CD4-positive, alpha-beta T cell treated with Interleukin-4 for 4 hours (primary cell): ENCODE results near the gene ADAT1.
"Not testable (repeated sequence)": the region's sequence is repeated elsewhere in the genome, so short reads cannot be mapped to it uniquely, and the experiment has no call there.

Experiments used
- DNase-seq: peaks from one replicate; pipeline ENCODE4 v3.0.0-alpha.2; 2020

The ADAT1 gene

GRCh38 chr16:75620326-75621169, 2.5 kb downstream of the ADAT1 start:
- DNase-seq, result peak; percentile 84

DNA sequence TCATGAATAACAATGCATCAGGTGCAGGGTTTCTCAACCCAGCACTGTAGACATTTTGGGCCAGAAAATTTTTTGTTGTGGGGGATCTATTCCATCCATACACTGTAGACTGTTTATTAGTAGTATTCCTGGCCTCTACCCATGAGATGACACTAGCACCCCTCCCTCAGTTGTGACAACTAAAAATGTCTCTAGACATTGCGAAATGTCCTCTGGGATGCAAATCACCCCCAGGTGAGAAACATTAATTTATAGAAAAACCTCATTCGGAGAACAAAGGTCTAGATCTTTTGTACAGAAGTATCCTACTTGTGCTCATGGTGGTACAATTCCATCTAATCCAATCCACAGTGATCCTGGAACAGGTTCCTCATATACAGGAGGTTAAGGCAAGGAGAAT, 4.3 kb downstream of the ADAT1 start:
- no peak for DNase-seq

DNA sequence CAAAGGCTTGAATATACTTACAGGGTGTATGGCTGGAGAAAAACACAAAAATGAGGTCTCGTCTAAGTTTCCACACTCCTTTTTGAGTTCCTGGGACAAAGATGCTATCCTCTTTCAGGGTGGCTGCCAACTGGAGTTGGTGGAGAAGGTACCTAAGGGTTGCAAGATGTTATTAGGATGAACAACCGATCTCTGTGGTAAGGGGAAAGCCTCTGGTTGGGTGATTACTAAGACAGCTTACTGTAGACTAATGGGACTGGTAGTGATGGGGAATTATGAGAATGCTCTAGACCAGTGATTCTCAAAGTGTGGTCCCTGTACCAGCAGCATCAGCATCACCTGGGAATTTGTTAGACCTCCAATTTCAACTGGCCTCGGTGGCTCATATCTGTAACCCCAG, 6.0 kb downstream of the ADAT1 start:
- no peak for DNase-seq

- DNase-seq, result peak; percentile 52
Measured at GRCh38 chr16:75616521-75617010, 6.5 kb downstream of the ADAT1 start.

- DNase-seq, result no peak
Measured at GRCh38 chr16:75615619-75616018, 7.5 kb downstream of the ADAT1 start.

DNA sequence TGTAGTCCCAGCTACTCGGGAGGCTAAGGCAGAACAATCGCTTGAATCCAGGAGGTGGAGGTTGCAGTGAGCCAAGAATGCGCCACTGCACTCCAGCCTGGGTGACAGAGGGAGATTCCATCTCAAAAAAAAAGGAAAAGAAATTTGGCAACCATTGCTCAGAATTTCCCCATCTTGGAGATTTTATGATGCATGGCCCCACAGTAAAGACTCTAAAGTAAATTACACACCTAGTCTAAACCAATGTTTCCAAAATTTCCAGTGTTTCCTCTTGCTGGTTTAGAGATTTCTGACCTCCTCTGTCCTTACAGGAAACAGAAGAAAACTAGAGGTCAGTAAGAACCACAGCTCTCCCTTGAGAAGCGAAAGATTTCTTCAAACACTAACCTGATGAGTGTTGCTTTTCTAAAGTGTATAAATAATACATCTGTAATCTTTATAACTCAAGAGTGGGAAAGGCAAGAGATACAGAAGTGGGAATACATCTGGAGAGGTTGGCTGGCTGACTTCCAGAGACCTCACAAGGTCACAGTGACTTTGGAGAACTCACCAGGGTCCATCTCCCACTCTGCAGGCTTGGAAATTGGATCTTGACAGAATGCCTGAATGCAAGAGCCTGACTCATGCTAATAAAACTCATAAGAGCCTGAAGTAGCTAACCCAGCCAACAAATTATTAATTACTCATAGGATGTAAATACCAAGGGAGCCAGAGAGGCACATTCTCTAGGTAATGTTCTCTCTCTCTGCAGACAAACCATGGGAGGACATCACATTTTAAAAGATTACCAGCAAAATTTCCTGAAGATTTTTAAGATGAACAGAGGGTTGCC, 8.8 kb downstream of the ADAT1 start:
- DNase-seq, result no peak

DNA sequence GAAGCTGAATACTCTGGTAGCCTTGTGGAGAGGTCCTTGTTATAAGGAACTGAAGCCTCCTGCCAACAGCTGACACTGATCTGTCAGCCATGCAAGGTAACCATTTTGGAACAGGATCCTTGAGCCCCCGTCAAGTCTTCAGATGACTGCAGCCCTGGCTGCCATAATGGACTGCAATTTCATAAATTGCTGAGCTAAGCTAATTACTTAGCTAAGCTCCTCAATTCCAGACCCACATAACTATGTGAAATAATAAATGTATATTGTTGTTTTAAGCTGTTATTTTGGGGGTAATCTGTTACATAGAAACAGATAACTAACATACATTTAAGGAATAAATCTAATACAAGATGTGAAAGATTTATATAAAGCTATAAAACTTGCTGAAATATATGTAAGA, 16.6 kb downstream of the ADAT1 start:
- no peak for DNase-seq

DNA sequence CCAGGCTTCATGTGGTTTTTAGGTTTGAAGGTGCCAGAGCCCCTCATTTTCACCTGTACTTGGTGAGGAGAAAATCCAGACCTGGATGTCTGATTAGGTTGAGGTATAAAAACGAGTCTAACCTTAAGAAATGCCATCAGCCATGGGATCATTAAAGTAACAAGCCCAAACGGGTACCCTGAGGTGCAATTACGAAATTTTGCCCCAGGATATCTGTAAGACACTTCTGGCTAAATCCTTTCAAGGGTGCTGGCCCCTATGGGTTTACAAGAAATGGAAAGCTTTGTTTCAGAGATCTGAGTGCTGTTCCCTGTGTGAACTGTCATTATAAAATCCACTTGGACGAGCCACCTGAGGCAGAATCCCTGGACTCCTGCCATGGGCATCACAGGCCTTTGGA, 19.8 kb downstream of the ADAT1 start:
- no peak for DNase-seq

GRCh38 chr16:75599452-75600277, 23.4 kb downstream of the ADAT1 start:
- DNase-seq, result no peak

GRCh38 chr16:75593825-75594820, 29.0 kb downstream of the ADAT1 start:
- no peak for DNase-seq

DNA sequence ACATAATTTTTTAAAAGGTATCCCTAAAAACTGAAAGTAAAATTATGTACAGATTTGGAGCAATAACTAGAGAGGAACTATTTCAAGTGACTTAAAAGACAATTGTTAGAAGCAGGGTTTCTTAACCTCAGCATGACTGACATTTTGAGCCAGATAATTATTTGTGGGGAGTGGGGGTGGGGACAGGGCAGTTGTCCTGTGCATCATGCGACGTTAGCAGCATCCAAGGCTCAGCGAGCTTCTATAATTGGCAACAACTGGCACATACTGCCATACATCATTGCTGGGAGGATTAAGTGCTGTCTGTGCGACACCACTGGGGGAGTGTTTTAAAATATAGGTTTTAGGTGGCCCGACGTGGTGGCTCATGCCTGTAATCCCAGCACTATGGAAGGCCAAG, 29.8 kb downstream of the ADAT1 start:
- no peak for DNase-seq

DNA sequence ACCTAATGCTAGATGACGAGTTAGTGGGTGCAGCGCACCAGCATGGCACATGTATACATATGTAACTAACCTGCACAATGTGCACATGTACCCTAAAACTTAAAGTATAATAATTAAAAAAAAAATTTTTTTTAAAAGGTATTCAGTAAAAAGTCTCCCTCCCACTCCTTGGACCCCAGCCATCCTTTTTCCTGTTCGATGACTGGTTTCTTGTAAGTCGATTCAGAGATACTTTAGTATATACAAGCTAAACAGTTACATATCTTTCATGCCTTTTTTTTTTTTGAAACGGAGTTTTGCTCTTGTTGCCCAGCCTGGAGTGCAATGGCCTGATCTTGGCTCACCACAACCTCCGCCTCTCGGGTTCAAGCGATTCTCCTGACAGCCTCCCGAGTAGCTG, 31.2 kb downstream of the ADAT1 start:
- DNase-seq, result not testable (repeated sequence)

- DNase-seq, result no peak
Measured at GRCh38 chr16:75590920-75591843, 31.9 kb downstream of the ADAT1 start.

- DNase-seq, result no peak
Measured at GRCh38 chr16:75589306-75589705, 33.8 kb downstream of the ADAT1 start.

DNA sequence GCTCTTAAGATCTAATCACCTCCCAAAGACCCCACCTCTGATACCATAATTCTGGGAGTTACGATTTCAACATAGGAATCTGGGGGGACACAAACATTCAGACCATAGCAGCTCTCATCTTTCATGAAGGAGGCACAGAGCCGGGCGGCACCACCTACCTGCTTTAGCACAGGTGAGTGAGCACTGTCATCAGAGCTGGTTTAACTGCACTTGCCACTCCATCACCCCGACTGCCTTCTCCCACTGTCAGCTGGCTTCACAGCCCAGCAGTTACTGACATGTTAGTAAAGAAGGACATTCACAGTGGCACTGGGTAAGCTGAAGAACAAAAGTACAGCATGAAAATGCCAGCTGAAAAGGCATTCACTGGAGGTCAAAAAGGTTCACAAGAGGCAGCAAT, 34.4 kb downstream of the ADAT1 start:
- no peak for DNase-seq

GRCh38 chr16:75584108-75584507, 39.0 kb downstream of the ADAT1 start:
- no peak for DNase-seq

- no peak for DNase-seq
Measured at GRCh38 chr16:75579281-75579834, 43.7 kb downstream of the ADAT1 start.

- no peak for DNase-seq
Measured at GRCh38 chr16:75578725-75579124, 44.4 kb downstream of the ADAT1 start.

- no peak for DNase-seq
Measured at GRCh38 chr16:75578212-75578611, 44.9 kb downstream of the ADAT1 start.

DNA sequence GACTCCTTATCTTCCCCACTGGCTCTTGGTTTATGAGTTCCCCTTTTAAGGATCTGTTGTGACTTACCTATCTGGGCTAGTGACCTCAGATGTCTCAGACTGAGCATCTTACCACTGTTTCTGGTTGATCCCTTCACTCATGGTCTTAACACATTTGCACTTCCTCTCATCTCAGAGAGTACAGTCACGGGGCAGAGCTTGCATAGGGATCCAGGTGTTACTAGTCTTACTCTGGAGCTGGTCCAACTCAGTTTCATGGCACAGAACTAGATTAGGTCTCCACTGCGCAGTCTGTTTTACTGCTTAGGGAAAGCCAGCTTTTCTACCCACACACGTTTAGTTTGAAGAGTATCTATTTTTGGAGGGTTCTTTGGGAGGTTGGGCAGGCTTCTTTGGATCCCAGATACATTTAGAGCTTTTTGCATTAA, 46.7 kb downstream of the ADAT1 start:
- no peak for DNase-seq
